Omental fat pad (tissue), 4 donors: ENCODE results near the gene ZNF124. TPM values are rescaled to one million over a fixed set of nuclear protein-coding genes. Genes with fewer than 3 reads are reported as not detected.
"Not testable (repeated sequence)": the region's sequence is repeated elsewhere in the genome, so short reads cannot be mapped to it uniquely, and the experiment has no call there.

ENCODE experiments used
- ATAC-seq: fragments of 150-250 bp; one replicate; pipeline ENCODE4 v1.9.1; 2016; ENCODE audit warnings: mild to moderate bottlenecking, moderate library complexity; ENCODE audit not compliant: low FRiP score
- DNase-seq: peaks from one replicate; pipeline ENCODE4 v3.0.0-alpha.2; 2019; ENCODE audit warnings: low spot score
- CTCF ChIP-seq, 3 donors: fragments of 450-650 bp; IDR thresholded peaks; one replicate each; pipeline ENCODE4 v1.5.1; 2016 to 2017; ENCODE audit warnings: antibody characterized with exemption in 3 of 3, mild to moderate bottlenecking in 3 of 3, moderate library complexity in 2 of 3
- total RNA-seq, 4 donors: library from RNA; depleted of rRNA; stranded (reverse); fragments of >200 nt; gene quantifications; one replicate each; pipeline ENCODE4 v1.1.0, GENCODE V29; 2016

ZNF124 gene
- total RNA-seq = 10 to 100 TPM; 18.6 to 40.5 (median 24.0) TPM

GRCh38 chr1:247171875-247172563 is at the start of gene ZNF124:
Gene ZNF124, minus strand, starts transcription at chr1:247172020. Its CDS starts 143 bp downstream, at chr1:247171877.
- ATAC-seq = peak; percentile 99
- not testable (repeated sequence) for DNase-seq

DNA sequence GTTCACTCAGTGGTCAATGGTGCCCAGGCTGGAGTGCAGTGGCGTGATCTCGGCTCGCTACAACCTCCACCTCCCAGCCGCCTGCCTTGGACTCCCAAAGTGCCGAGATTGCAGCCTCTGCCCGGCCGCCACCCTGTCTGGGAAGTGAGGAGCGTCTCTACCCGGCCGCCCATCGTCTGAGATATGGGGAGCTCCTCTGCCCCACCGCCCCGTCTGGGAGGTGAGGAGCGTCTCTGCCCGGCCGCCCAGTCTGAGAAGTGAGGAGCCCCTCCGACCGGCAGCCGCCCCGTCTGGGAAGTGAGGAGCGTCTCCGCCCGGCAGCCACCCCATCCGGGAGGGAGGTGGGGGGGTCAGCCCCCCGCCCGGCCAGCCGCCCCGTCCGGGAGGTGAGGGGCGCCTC is 48.5 kb upstream of the ZNF124 start:
- not testable (repeated sequence) for DNase-seq, ATAC-seq

DNA sequence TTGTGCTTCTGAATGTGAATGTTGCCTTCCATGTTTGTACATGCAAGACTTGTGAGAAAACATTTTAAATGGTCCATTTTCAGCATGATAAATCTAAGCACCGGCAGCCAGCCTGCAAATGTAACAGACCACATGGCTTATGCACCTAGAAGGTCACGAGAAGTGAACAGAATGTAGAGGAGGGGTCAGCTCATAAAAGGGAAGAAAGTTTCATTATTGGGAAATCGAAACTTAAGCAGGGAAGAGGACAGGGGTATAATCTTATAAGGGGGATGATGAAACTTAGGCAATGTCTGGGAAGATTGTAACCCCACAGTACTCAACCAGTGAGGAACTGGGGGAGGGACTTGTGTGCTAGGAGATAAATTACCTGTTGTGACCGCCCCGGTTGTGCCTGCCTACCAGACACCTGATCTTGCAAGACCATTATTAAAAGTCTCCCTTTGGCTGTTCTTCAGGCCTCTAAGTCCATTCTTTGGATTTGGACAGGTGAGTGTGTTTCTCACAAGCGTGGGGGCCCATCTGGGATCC is 46.4 kb upstream of the ZNF124 start:
- TF ChIP-seq CTCF (IDR thresholded peaks at IDR 0.05) = no peak
- ATAC-seq = no peak
- DNase-seq = no peak

GRCh38 chr1:247216261-247216660 is 44.4 kb upstream of the ZNF124 start:
- ATAC-seq (no peak), DNase-seq (no peak)
- TF ChIP-seq CTCF (IDR thresholded peaks at IDR 0.05) = no peak

- no peak for TF ChIP-seq CTCF (IDR thresholded peaks at IDR 0.05)
- ATAC-seq (no peak), DNase-seq (no peak)
These were observed 41.1 kb upstream of the ZNF124 start for GRCh38 chr1:247212627-247213617.

GRCh38 chr1:247212012-247212411 is 40.2 kb upstream of the ZNF124 start:
- no peak for ATAC-seq
- no peak for DNase-seq
- no peak for TF ChIP-seq CTCF (IDR thresholded peaks at IDR 0.05)

GRCh38 chr1:247211339-247211738 is 39.5 kb upstream of the ZNF124 start:
- TF ChIP-seq CTCF (IDR thresholded peaks at IDR 0.05) = no peak
- no peak for ATAC-seq

More at GRCh38 chr1:247211339-247211738, 39.5 kb upstream of the ZNF124 start:
- no peak for DNase-seq
